ENCODE measurements around the gene ASCC2. TPM values are rescaled to one million over a fixed set of nuclear protein-coding genes. Genes with fewer than 3 reads are reported as not detected.

Gene ASCC2
- total RNA-seq, 1 experiment from 2014 or later: 43.6 TPM

DNA sequence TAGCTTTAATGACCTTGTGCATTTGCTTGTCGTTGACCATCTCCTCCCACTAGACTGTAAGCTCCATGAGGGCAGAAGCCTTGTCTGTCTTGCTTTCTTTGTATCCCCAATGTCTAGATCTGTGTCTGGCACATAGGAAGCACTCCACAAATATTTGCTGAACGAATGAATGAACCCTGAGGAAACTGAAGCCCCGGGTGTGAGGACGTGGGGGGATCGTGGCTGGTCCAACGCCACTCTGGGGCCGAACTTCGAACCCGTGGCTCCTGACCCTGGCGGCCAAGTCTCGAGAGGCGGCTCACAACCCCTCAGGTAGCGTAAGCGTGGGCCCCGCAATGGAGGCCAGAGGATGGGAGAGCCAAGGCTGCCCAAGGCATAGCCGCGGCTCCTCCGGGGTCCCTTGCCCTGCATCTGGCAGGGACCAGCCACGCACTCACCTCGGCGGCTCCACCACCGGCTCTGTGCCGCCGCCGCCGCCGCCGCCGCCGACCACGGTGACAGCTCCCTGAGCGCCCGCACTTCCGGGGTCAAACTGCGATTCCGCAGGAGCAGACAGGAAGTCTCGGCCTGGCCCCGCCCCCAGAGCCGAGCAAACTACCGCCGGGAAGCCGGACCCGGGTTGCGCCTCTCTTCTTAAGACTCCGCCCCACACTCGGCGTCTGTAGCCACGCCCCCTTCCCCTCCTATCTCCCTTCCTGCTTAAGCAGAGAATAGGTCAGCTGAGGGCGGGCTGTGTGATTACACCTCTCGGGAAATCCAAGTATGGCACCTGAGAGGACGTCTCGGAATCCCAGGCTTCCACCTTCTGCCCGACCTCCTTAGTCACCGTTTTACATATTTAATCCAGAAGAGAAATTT is at the start of gene ASCC2 (continued):
- TF ChIP-seq, protein P1, sequence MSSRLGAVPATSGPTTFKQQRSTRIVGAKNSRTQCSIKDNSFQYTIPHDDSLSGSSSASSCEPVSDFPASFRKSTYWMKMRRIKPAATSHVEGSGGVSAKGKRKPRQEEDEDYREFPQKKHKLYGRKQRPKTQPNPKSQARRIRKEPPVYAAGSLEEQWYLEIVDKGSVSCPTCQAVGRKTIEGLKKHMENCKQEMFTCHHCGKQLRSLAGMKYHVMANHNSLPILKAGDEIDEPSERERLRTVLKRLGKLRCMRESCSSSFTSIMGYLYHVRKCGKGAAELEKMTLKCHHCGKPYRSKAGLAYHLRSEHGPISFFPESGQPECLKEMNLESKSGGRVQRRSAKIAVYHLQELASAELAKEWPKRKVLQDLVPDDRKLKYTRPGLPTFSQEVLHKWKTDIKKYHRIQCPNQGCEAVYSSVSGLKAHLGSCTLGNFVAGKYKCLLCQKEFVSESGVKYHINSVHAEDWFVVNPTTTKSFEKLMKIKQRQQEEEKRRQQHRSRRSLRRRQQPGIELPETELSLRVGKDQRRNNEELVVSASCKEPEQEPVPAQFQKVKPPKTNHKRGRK (CRISPR knock-in tag; IDR thresholded peaks at IDR 0.05; ENCODE audit: borderline replicate concordance): no peak
- TF ChIP-seq, protein P2, sequence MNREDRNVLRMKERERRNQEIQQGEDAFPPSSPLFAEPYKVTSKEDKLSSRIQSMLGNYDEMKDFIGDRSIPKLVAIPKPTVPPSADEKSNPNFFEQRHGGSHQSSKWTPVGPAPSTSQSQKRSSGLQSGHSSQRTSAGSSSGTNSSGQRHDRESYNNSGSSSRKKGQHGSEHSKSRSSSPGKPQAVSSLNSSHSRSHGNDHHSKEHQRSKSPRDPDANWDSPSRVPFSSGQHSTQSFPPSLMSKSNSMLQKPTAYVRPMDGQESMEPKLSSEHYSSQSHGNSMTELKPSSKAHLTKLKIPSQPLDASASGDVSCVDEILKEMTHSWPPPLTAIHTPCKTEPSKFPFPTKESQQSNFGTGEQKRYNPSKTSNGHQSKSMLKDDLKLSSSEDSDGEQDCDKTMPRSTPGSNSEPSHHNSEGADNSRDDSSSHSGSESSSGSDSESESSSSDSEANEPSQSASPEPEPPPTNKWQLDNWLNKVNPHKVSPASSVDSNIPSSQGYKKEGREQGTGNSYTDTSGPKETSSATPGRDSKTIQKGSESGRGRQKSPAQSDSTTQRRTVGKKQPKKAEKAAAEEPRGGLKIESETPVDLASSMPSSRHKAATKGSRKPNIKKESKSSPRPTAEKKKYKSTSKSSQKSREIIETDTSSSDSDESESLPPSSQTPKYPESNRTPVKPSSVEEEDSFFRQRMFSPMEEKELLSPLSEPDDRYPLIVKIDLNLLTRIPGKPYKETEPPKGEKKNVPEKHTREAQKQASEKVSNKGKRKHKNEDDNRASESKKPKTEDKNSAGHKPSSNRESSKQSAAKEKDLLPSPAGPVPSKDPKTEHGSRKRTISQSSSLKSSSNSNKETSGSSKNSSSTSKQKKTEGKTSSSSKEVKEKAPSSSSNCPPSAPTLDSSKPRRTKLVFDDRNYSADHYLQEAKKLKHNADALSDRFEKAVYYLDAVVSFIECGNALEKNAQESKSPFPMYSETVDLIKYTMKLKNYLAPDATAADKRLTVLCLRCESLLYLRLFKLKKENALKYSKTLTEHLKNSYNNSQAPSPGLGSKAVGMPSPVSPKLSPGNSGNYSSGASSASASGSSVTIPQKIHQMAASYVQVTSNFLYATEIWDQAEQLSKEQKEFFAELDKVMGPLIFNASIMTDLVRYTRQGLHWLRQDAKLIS (CRISPR knock-in tag; IDR thresholded peaks at IDR 0.05; ENCODE audit: borderline replicate concordance): no peak
- no peak for TF ChIP-seq GRHL2 (CRISPR knock-in tag; IDR thresholded peaks at IDR 0.05; ENCODE audit: insufficient replicate concordance, severe bottlenecking)
- TF ChIP-seq ZNF121 (CRISPR knock-in tag; IDR thresholded peaks at IDR 0.05): no peak
- TF ChIP-seq, protein P3, sequence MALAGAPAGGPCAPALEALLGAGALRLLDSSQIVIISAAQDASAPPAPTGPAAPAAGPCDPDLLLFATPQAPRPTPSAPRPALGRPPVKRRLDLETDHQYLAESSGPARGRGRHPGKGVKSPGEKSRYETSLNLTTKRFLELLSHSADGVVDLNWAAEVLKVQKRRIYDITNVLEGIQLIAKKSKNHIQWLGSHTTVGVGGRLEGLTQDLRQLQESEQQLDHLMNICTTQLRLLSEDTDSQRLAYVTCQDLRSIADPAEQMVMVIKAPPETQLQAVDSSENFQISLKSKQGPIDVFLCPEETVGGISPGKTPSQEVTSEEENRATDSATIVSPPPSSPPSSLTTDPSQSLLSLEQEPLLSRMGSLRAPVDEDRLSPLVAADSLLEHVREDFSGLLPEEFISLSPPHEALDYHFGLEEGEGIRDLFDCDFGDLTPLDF (CRISPR knock-in tag; IDR thresholded peaks at IDR 0.05): no peak
- TF ChIP-seq, protein P4, sequence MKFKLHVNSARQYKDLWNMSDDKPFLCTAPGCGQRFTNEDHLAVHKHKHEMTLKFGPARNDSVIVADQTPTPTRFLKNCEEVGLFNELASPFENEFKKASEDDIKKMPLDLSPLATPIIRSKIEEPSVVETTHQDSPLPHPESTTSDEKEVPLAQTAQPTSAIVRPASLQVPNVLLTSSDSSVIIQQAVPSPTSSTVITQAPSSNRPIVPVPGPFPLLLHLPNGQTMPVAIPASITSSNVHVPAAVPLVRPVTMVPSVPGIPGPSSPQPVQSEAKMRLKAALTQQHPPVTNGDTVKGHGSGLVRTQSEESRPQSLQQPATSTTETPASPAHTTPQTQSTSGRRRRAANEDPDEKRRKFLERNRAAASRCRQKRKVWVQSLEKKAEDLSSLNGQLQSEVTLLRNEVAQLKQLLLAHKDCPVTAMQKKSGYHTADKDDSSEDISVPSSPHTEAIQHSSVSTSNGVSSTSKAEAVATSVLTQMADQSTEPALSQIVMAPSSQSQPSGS (CRISPR knock-in tag; IDR thresholded peaks at IDR 0.05; ENCODE audit: borderline replicate concordance, low read depth): no peak
- TF ChIP-seq, protein P5, sequence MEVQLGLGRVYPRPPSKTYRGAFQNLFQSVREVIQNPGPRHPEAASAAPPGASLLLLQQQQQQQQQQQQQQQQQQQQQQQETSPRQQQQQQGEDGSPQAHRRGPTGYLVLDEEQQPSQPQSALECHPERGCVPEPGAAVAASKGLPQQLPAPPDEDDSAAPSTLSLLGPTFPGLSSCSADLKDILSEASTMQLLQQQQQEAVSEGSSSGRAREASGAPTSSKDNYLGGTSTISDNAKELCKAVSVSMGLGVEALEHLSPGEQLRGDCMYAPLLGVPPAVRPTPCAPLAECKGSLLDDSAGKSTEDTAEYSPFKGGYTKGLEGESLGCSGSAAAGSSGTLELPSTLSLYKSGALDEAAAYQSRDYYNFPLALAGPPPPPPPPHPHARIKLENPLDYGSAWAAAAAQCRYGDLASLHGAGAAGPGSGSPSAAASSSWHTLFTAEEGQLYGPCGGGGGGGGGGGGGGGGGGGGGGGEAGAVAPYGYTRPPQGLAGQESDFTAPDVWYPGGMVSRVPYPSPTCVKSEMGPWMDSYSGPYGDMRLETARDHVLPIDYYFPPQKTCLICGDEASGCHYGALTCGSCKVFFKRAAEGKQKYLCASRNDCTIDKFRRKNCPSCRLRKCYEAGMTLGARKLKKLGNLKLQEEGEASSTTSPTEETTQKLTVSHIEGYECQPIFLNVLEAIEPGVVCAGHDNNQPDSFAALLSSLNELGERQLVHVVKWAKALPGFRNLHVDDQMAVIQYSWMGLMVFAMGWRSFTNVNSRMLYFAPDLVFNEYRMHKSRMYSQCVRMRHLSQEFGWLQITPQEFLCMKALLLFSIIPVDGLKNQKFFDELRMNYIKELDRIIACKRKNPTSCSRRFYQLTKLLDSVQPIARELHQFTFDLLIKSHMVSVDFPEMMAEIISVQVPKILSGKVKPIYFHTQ (CRISPR knock-in tag; IDR thresholded peaks at IDR 0.05): no peak
- no peak for TF ChIP-seq NFE2L1 (CRISPR knock-in tag; IDR thresholded peaks at IDR 0.05)
- TF ChIP-seq, protein P6, sequence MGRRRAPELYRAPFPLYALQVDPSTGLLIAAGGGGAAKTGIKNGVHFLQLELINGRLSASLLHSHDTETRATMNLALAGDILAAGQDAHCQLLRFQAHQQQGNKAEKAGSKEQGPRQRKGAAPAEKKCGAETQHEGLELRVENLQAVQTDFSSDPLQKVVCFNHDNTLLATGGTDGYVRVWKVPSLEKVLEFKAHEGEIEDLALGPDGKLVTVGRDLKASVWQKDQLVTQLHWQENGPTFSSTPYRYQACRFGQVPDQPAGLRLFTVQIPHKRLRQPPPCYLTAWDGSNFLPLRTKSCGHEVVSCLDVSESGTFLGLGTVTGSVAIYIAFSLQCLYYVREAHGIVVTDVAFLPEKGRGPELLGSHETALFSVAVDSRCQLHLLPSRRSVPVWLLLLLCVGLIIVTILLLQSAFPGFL (CRISPR knock-in tag; IDR thresholded peaks at IDR 0.05; ENCODE audit: borderline replicate concordance): no peak
- no peak for TF ChIP-seq ZNF219 (CRISPR knock-in tag; IDR thresholded peaks at IDR 0.05; ENCODE audit: borderline replicate concordance)
- TF ChIP-seq, protein P7, sequence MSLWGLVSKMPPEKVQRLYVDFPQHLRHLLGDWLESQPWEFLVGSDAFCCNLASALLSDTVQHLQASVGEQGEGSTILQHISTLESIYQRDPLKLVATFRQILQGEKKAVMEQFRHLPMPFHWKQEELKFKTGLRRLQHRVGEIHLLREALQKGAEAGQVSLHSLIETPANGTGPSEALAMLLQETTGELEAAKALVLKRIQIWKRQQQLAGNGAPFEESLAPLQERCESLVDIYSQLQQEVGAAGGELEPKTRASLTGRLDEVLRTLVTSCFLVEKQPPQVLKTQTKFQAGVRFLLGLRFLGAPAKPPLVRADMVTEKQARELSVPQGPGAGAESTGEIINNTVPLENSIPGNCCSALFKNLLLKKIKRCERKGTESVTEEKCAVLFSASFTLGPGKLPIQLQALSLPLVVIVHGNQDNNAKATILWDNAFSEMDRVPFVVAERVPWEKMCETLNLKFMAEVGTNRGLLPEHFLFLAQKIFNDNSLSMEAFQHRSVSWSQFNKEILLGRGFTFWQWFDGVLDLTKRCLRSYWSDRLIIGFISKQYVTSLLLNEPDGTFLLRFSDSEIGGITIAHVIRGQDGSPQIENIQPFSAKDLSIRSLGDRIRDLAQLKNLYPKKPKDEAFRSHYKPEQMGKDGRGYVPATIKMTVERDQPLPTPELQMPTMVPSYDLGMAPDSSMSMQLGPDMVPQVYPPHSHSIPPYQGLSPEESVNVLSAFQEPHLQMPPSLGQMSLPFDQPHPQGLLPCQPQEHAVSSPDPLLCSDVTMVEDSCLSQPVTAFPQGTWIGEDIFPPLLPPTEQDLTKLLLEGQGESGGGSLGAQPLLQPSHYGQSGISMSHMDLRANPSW (CRISPR knock-in tag; conservative IDR thresholded peaks at IDR 0.05; ENCODE audit: low read depth): no peak
- no peak for TF ChIP-seq GTF2I (CRISPR knock-in tag; conservative IDR thresholded peaks at IDR 0.05)
- no peak for TF ChIP-seq TP53 (CRISPR knock-in tag; IDR thresholded peaks at IDR 0.05)
- TF ChIP-seq NFYB (CRISPR knock-in tag; conservative IDR thresholded peaks at IDR 0.05; ENCODE audit: low read depth): no peak
- no peak for TF ChIP-seq OVOL2 (CRISPR knock-in tag; IDR thresholded peaks at IDR 0.05; ENCODE audit: borderline replicate concordance)
- no peak for TF ChIP-seq HMGA2 (CRISPR knock-in tag; IDR thresholded peaks at IDR 0.05)
- TF ChIP-seq RORB (CRISPR knock-in tag; IDR thresholded peaks at IDR 0.05): no peak
- TF ChIP-seq EMX1 (CRISPR knock-in tag; IDR thresholded peaks at IDR 0.05): no peak
- TF ChIP-seq ELF4 (CRISPR knock-in tag; IDR thresholded peaks at IDR 0.05; ENCODE audit: low read depth): no peak
- no peak; the same call in 1 of the 2 replicates for TF ChIP-seq ETV6 (CRISPR knock-in tag; IDR thresholded peaks at IDR 0.05)
- no peak for TF ChIP-seq IRF2 (CRISPR knock-in tag; IDR thresholded peaks at IDR 0.05; ENCODE audit: borderline replicate concordance, low read depth)
- TF ChIP-seq, protein P8, sequence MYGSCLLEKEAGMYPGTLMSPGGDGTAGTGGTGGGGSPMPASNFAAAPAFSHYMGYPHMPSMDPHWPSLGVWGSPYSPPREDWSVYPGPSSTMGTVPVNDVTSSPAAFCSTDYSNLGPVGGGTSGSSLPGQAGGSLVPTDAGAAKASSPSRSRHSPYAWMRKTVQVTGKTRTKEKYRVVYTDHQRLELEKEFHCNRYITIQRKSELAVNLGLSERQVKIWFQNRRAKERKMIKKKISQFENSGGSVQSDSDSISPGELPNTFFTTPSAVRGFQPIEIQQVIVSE (CRISPR knock-in tag; IDR thresholded peaks at IDR 0.05; ENCODE audit: borderline replicate concordance): no peak
- TF ChIP-seq NR2C2 (CRISPR knock-in tag; IDR thresholded peaks at IDR 0.05): no peak

Data from WTC11 (cell line).